ENCODE results near the gene SCUBE2.

The SCUBE2 gene

GRCh38 chr11:9076661-9077060 is 14.7 kb downstream of the SCUBE2 start:
- TF ChIP-seq TAF1 (IDR thresholded peaks at IDR 0.05; ENCODE audit: low read depth, low read length) = no peak
- TF ChIP-seq POLR2AphosphoS5 (IDR thresholded peaks at IDR 0.05; ENCODE audit: low read depth, low read length) = no peak
- no peak for TF ChIP-seq SPI1 (IDR thresholded peaks at IDR 0.05; ENCODE audit: low read depth, low read length)
- TF ChIP-seq POLR2A (IDR thresholded peaks at IDR 0.05; ENCODE audit: low read depth, low read length) = no peak
- no peak for TF ChIP-seq PAX5 (IDR thresholded peaks at IDR 0.05; ENCODE audit: insufficient read depth, low read length, severe bottlenecking)
- no peak for TF ChIP-seq POU2F2 (IDR thresholded peaks at IDR 0.05; ENCODE audit: low read depth, low read length)
- DNase-seq (ENCODE audit: insufficient read length, low spot score) = no peak
- no peak for FAIRE-seq

GRCh38 chr11:9076046-9076445 is 15.4 kb downstream of the SCUBE2 start:
- DNase-seq (ENCODE audit: insufficient read length, low spot score) = no peak
- TF ChIP-seq POLR2A (IDR thresholded peaks at IDR 0.05; ENCODE audit: low read depth, low read length) = no peak
- FAIRE-seq = no peak

GRCh38 chr11:9075556-9075955 is 15.8 kb downstream of the SCUBE2 start:
- no peak for DNase-seq (ENCODE audit: insufficient read length, low spot score)
- no peak for TF ChIP-seq POLR2AphosphoS5 (IDR thresholded peaks at IDR 0.05; ENCODE audit: low read depth, low read length)
- no peak for TF ChIP-seq TAF1 (IDR thresholded peaks at IDR 0.05; ENCODE audit: low read depth, low read length)
- TF ChIP-seq POU2F2 (IDR thresholded peaks at IDR 0.05; ENCODE audit: low read depth, low read length) = no peak
- FAIRE-seq = no peak

GRCh38 chr11:9074338-9075029 is 16.9 kb downstream of the SCUBE2 start:
- DNase-seq (ENCODE audit: insufficient read length, low spot score) (no peak), FAIRE-seq (no peak)
- no peak for TF ChIP-seq POLR2AphosphoS5 (IDR thresholded peaks at IDR 0.05; ENCODE audit: low read depth, low read length)
- TF ChIP-seq TAF1 (IDR thresholded peaks at IDR 0.05; ENCODE audit: low read depth, low read length) = no peak
- TF ChIP-seq POLR2A (IDR thresholded peaks at IDR 0.05; ENCODE audit: low read depth, low read length) = no peak
- TF ChIP-seq PAX5 (IDR thresholded peaks at IDR 0.05; ENCODE audit: insufficient read depth, low read length, severe bottlenecking) = no peak
- no peak for TF ChIP-seq SPI1 (IDR thresholded peaks at IDR 0.05; ENCODE audit: low read depth, low read length)
- no peak for TF ChIP-seq POU2F2 (IDR thresholded peaks at IDR 0.05; ENCODE audit: low read depth, low read length)

- no peak for TF ChIP-seq PAX5 (IDR thresholded peaks at IDR 0.05; ENCODE audit: insufficient read depth, low read length, severe bottlenecking)
- no peak for TF ChIP-seq POU2F2 (IDR thresholded peaks at IDR 0.05; ENCODE audit: low read depth, low read length)
- no peak for TF ChIP-seq TAF1 (IDR thresholded peaks at IDR 0.05; ENCODE audit: low read depth, low read length)
- no peak for TF ChIP-seq SPI1 (IDR thresholded peaks at IDR 0.05; ENCODE audit: low read depth, low read length)
- TF ChIP-seq POLR2A (IDR thresholded peaks at IDR 0.05; ENCODE audit: low read depth, low read length) = no peak
- no peak for TF ChIP-seq POLR2AphosphoS5 (IDR thresholded peaks at IDR 0.05; ENCODE audit: low read depth, low read length)
- FAIRE-seq = no peak
- DNase-seq (ENCODE audit: insufficient read length, low spot score) = no peak
Observed at GRCh38 chr11:9073466-9074225, 17.8 kb downstream of the SCUBE2 start.

GRCh38 chr11:9072626-9073176 is 18.7 kb downstream of the SCUBE2 start:
- TF ChIP-seq TAF1 (IDR thresholded peaks at IDR 0.05; ENCODE audit: low read depth, low read length) = no peak
- TF ChIP-seq POLR2AphosphoS5 (IDR thresholded peaks at IDR 0.05; ENCODE audit: low read depth, low read length) = no peak
- no peak for TF ChIP-seq POU2F2 (IDR thresholded peaks at IDR 0.05; ENCODE audit: low read depth, low read length)
- TF ChIP-seq POLR2A (IDR thresholded peaks at IDR 0.05; ENCODE audit: low read depth, low read length) = no peak
- no peak for TF ChIP-seq SPI1 (IDR thresholded peaks at IDR 0.05; ENCODE audit: low read depth, low read length)
- TF ChIP-seq PAX5 (IDR thresholded peaks at IDR 0.05; ENCODE audit: insufficient read depth, low read length, severe bottlenecking) = no peak
- FAIRE-seq (no peak), DNase-seq (ENCODE audit: insufficient read length, low spot score) (no peak)

- FAIRE-seq (peak; percentile 41), DNase-seq (ENCODE audit: insufficient read length, low spot score) (no peak)
- TF ChIP-seq SPI1 (IDR thresholded peaks at IDR 0.05; ENCODE audit: low read depth, low read length) (no peak), PAX5 (IDR thresholded peaks at IDR 0.05; ENCODE audit: insufficient read depth, low read length, severe bottlenecking) (no peak), TAF1 (IDR thresholded peaks at IDR 0.05; ENCODE audit: low read depth, low read length) (no peak), POLR2AphosphoS5 (IDR thresholded peaks at IDR 0.05; ENCODE audit: low read depth, low read length) (no peak), POLR2A (IDR thresholded peaks at IDR 0.05; ENCODE audit: low read depth, low read length) (no peak), POU2F2 (IDR thresholded peaks at IDR 0.05; ENCODE audit: low read depth, low read length) (no peak)
Observed at GRCh38 chr11:9071692-9072091, 19.7 kb downstream of the SCUBE2 start.

- DNase-seq (ENCODE audit: insufficient read length, low spot score) = no peak
- FAIRE-seq = peak; percentile 67
- TF ChIP-seq POLR2A (IDR thresholded peaks at IDR 0.05; ENCODE audit: low read depth, low read length) (no peak), PAX5 (IDR thresholded peaks at IDR 0.05; ENCODE audit: insufficient read depth, low read length, severe bottlenecking) (no peak), TAF1 (IDR thresholded peaks at IDR 0.05; ENCODE audit: low read depth, low read length) (no peak), SPI1 (IDR thresholded peaks at IDR 0.05; ENCODE audit: low read depth, low read length) (no peak), POU2F2 (IDR thresholded peaks at IDR 0.05; ENCODE audit: low read depth, low read length) (no peak)
Observed at GRCh38 chr11:9070749-9071491, 20.5 kb downstream of the SCUBE2 start.

- TF ChIP-seq POU2F2 (IDR thresholded peaks at IDR 0.05; ENCODE audit: low read depth, low read length) (no peak), POLR2AphosphoS5 (IDR thresholded peaks at IDR 0.05; ENCODE audit: low read depth, low read length) (no peak), POLR2A (IDR thresholded peaks at IDR 0.05; ENCODE audit: low read depth, low read length) (no peak), TAF1 (IDR thresholded peaks at IDR 0.05; ENCODE audit: low read depth, low read length) (no peak), SPI1 (IDR thresholded peaks at IDR 0.05; ENCODE audit: low read depth, low read length) (no peak), PAX5 (IDR thresholded peaks at IDR 0.05; ENCODE audit: insufficient read depth, low read length, severe bottlenecking) (no peak)
- no peak for FAIRE-seq
- DNase-seq (ENCODE audit: insufficient read length, low spot score) = no peak
Observed at GRCh38 chr11:9069862-9070470, 21.4 kb downstream of the SCUBE2 start.

Measured in GM12891 (cell line).